ENCODE measurements around the gene NELL2. TPM values are rescaled to one million over a fixed set of nuclear protein-coding genes. Genes with fewer than 3 reads are reported as not detected.

The NELL2 gene
- total and polyA plus RNA-seq, 4 donors = 1.1 to 3.8 (median 1.2) TPM; not detected in 1

DNA sequence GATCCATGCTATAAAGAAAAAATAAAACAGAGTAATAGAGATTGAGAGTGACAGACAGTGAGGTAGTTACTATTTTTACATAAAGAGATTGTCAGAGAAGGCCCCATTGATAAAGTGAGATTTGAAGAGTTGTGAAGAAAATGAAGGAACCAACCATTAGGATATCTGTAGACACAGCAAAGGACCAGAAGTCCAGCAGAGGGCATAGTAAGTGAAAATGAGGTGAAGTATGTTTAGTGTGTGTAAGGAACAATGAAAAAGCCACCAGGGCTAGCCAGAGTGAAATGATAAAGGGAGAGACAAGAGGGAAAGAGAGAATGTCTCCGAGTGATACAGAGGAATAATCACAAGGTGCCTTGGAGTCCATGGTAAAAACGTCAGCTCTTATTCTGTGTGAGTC lies 411.0 kb downstream of the NELL2 start:
- no peaks in the 10 kb centered on the region for H3K4me1 ChIP-seq (ENCODE audit: control insufficient read depth in 1 of 2, insufficient read depth in 2 of 2, low read length in 2 of 2)
- H3K27me3 ChIP-seq (ENCODE audit: control insufficient read depth in 1 of 2, insufficient read depth in 2 of 2, low read length in 1 of 2) = no peaks in the 10 kb centered on the region
- intact Hi-C loops (cut with DNase I) = no loop called here
- peaks cover 4% of the 10 kb centered on the region for H3K9me3 ChIP-seq (ENCODE audit: control insufficient read depth, low read length)
- 85 to 91% methylated on average over 2 of the region's 2 CpGs for WGBS, 2 donors
- DNase-seq (no peak), ATAC-seq (ENCODE audit: low FRiP score) (no peak)
- H3K4me3 ChIP-seq (ENCODE audit: low read length in 2 of 2) = no peak overlapping the region
- no peaks in the 10 kb centered on the region for H3K36me3 ChIP-seq (ENCODE audit: control insufficient read depth in 1 of 2, insufficient read depth in 2 of 2, low read length in 1 of 2)
- H3K27ac ChIP-seq (ENCODE audit: low read depth in 1 of 2, low read length in 2 of 2) = no peak overlapping the region

DNA sequence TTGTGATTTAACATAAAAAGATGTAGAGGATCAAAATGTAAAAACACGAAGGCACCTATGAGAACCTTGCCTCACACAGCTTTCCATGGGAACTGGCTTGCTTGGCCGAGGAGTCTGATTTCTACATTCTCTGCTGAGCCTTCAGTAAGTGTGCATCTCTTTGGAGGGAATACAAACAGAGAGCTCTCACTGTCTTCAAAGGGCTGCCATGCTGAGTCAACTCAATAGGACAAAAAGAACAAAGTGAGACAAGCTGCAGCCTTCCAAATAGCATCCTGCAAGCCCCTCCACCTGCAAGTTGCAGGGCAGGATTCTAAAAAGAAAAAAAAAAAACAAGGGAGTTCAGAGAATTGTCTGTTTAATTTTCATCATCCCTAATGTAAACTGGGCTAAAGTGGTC lies 411.9 kb downstream of the NELL2 start:
- 53 to 54% methylated on average over 2 of the region's 2 CpGs for WGBS, 2 donors
- DNase-seq (no peak), ATAC-seq (ENCODE audit: low FRiP score) (no peak)
- no peaks in the 10 kb centered on the region for H3K4me1 ChIP-seq (ENCODE audit: control insufficient read depth in 1 of 2, insufficient read depth in 2 of 2, low read length in 2 of 2)
- H3K27ac ChIP-seq (ENCODE audit: low read depth in 1 of 2, low read length in 2 of 2) = no peak overlapping the region
- intact Hi-C loops (cut with DNase I) = no loop called here
- H3K9me3 ChIP-seq (ENCODE audit: control insufficient read depth, low read length) = peaks cover 4% of the 10 kb centered on the region
- no peaks in the 10 kb centered on the region for H3K27me3 ChIP-seq (ENCODE audit: control insufficient read depth in 1 of 2, insufficient read depth in 2 of 2, low read length in 1 of 2)
- H3K4me3 ChIP-seq (ENCODE audit: low read length in 2 of 2) = no peak overlapping the region
- no peaks in the 10 kb centered on the region for H3K36me3 ChIP-seq (ENCODE audit: control insufficient read depth in 1 of 2, insufficient read depth in 2 of 2, low read length in 1 of 2)

DNA sequence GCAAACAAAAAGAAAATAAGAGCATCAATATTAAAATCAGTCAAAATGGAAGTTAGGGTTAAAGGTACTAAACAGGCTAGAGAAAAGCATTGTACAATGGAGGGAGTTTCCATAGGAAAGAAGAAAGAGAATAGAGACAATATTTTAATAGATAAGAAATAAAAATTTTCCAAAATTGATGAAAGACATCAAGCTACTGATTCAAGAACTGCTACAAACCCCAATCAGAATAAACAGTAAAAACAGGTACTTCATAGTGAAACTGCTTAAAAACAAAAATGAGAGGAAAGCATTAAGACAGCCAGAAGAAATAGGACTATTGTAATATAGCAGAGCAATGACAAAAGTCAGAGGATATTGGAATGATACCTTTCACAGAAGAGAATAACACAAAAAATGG lies 413.4 kb downstream of the NELL2 start:
- Histone ChIP-seq H3K36me3 (ENCODE audit: control insufficient read depth in 1 of 2, insufficient read depth in 2 of 2, low read length in 1 of 2) (no peaks in the 10 kb centered on the region), H3K27me3 (ENCODE audit: control insufficient read depth in 1 of 2, insufficient read depth in 2 of 2, low read length in 1 of 2) (no peaks in the 10 kb centered on the region)
- intact Hi-C loops (cut with DNase I) = no loop called here

DNA sequence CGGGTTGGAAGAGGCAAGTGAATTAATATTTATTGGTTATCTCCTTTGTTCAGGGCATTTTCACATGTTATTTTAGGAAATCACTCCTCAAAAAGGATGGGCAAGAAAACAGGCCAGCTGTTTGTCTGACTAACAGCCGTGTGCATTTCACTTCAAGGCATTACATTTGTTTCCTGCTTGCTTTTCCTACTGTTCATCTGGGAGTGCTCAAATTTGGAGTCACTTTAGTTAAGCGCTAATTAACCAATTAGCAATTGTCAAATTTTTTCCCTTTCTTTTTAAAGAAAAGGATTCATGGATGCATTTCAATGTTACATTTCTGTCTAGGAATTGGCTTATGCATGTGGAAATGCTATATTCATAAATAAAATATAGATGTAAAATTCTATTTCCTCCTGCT lies 415.9 kb downstream of the NELL2 start:
- 82 to 87% methylated on average over 3 of the region's 3 CpGs for WGBS, 2 donors
- DNase-seq (no peak), ATAC-seq (ENCODE audit: low FRiP score) (no peak)
- intact Hi-C loops (cut with DNase I) = no loop called here
- Histone ChIP-seq H3K9me3 (ENCODE audit: control insufficient read depth, low read length) (no peaks in the 10 kb centered on the region), H3K27ac (ENCODE audit: low read depth in 1 of 2, low read length in 2 of 2) (no peak overlapping the region), H3K36me3 (ENCODE audit: control insufficient read depth in 1 of 2, insufficient read depth in 2 of 2, low read length in 1 of 2) (no peaks in the 10 kb centered on the region), H3K4me3 (ENCODE audit: low read length in 2 of 2) (no peak overlapping the region), H3K27me3 (ENCODE audit: control insufficient read depth in 1 of 2, insufficient read depth in 2 of 2, low read length in 1 of 2) (no peaks in the 10 kb centered on the region), H3K4me1 (ENCODE audit: control insufficient read depth in 1 of 2, insufficient read depth in 2 of 2, low read length in 2 of 2) (no peaks in the 10 kb centered on the region)

More for the DNA sequence above, 413.4 kb downstream of the NELL2 start:
- H3K27ac ChIP-seq (ENCODE audit: low read depth in 1 of 2, low read length in 2 of 2) = no peak overlapping the region
- peaks cover 2% of the 10 kb centered on the region for H3K9me3 ChIP-seq (ENCODE audit: control insufficient read depth, low read length)
- ATAC-seq (ENCODE audit: low FRiP score) = no peak
- no peaks in the 10 kb centered on the region for H3K4me1 ChIP-seq (ENCODE audit: control insufficient read depth in 1 of 2, insufficient read depth in 2 of 2, low read length in 2 of 2)
- DNase-seq = no peak
- no peak overlapping the region for H3K4me3 ChIP-seq (ENCODE audit: low read length in 2 of 2)

DNA sequence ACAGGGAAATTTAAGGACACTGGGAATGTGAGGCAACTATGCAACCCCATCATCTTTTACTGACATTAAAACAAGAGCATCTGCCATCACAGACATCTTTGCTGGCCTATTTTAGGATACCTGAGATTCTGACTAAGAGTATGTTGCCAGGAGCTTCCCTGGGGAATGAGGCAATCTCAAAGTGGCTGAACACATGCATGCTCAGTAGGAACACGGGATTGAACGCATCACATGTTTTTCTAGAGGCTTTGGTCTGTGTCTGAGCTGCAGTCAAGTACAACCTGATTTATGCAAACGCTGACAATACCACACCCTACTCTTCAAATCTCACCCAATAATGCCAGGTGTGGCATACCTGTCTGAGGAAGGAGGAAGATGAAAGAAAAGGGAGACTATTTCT lies 416.5 kb downstream of the NELL2 start:
- ATAC-seq (ENCODE audit: low FRiP score) = no peak
- Histone ChIP-seq H3K4me3 (ENCODE audit: low read length in 2 of 2) (no peak overlapping the region), H3K4me1 (ENCODE audit: control insufficient read depth in 1 of 2, insufficient read depth in 2 of 2, low read length in 2 of 2) (no peaks in the 10 kb centered on the region), H3K36me3 (ENCODE audit: control insufficient read depth in 1 of 2, insufficient read depth in 2 of 2, low read length in 1 of 2) (no peaks in the 10 kb centered on the region), H3K9me3 (ENCODE audit: control insufficient read depth, low read length) (no peaks in the 10 kb centered on the region), H3K27ac (ENCODE audit: low read depth in 1 of 2, low read length in 2 of 2) (no peak overlapping the region), H3K27me3 (ENCODE audit: control insufficient read depth in 1 of 2, insufficient read depth in 2 of 2, low read length in 1 of 2) (no peaks in the 10 kb centered on the region)
- 65 to 78% methylated on average over 3 of the region's 3 CpGs for WGBS, 2 donors
- intact Hi-C loops (cut with DNase I) = no loop called here
- DNase-seq = no peak

Other genes starting within 250 kb of the NELL2 start
- under 1 TPM; 0.19 to 0.27 TPM for gene DBX2, start 174.8 kb upstream of the NELL2 start, total RNA-seq
- not detected for gene DBX2, start 174.8 kb upstream of the NELL2 start, polyA plus RNA-seq